ENCODE data around the gene TESK1. TPM values are rescaled to one million over a fixed set of nuclear protein-coding genes. Genes with fewer than 3 reads are reported as not detected.

The TESK1 gene
- total and polyA plus RNA-seq, 2 experiments from 2014 or later: 14.1 to 21.6 TPM

DNA sequence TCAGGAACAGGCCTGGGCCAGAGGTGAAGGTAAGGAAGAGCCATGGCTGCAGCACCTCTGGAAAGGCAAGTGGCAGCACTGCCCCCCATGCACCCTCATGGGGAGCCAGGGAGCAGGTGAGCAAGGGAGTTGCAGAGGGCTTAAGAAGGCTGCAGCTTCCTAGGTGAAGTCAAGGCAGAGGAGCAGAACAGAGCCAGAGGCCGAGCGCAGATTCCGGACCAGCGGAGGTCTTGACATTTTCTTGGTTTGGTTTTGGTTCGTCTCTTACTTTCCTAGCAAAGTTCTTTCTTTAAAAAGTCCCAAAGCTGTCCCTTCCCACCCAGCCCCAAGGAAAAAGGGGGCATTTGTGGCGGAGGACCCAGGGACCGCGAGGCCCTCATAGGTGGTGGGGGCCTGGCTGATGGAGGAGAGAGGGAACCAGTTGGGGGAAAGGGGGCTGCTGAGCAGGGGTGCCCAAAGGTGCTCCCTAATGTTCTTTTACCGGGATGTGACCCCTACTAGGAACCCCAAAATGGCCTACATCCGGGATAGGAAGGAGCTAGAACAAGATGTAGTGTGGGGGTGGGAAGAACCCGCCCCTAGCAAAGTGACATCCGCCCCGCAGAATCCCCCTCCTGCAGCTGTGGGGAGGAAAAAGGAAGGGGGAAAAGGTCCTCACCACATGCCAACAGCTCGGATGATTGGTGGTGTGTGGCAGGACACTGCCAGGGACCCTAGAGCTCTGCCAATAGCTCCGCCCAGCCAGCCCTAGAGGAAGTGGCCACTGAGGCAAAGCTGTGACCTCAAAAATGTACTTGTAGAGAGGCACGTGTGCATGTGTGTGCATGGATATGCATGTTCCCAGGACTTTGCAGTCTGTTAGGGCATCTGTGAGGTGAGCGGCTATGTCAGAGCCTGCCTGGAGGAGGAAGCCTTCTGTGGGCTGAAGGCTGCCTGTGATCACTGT is 14.1 kb downstream of the TESK1 start:
- no peak for DNase-seq
- Histone ChIP-seq H3K79me2 (ENCODE audit: insufficient read depth) (no peaks in the 10 kb centered on the region), H3K4me1 (ENCODE audit: insufficient read depth) (no peaks in the 10 kb centered on the region), H3K4me3 (no peak overlapping the region), H4K20me1 (ENCODE audit: insufficient read depth) (no peaks in the 10 kb centered on the region), H3K27me3 (replicated peaks; ENCODE audit: insufficient read depth) (no peaks in the 10 kb centered on the region), H3K9me2 (ENCODE audit: insufficient read depth) (no peaks in the 10 kb centered on the region), H3K9ac (no peak overlapping the region), H3F3A (ENCODE audit: insufficient read depth) (no peaks in the 10 kb centered on the region), H3K27ac (no peak overlapping the region), H2AFZ (no peak overlapping the region), H3K9me3 (ENCODE audit: low read depth) (no peaks in the 10 kb centered on the region), H3K4me2 (ENCODE audit: unreplicated experiment) (no peak overlapping the region), H3K36me3 (ENCODE audit: low read depth) (no peaks in the 10 kb centered on the region)
- in situ Hi-C loops (cut with MboI): loop anchor here (25.0 kb wide), 1 partner anchor 93 kb away; no protein-coding TSS in a partner anchor
- no peak for TF ChIP-seq EZH2 (IDR thresholded peaks at IDR 0.05; ENCODE audit: insufficient read depth, poor library complexity, severe bottlenecking)
- TF ChIP-seq EZH2phosphoT487 (IDR thresholded peaks at IDR 0.05; ENCODE audit: insufficient read depth, low read depth): no peak
- WGBS, 2 experiments (ENCODE audit: low coverage in 1 of 2, low lambda C conversion rate in 2 of 2, missing lambda C conversion rate in 2 of 2): 89 to 91% methylated on average over 16 to 17 of the region's 17 CpGs

DNA sequence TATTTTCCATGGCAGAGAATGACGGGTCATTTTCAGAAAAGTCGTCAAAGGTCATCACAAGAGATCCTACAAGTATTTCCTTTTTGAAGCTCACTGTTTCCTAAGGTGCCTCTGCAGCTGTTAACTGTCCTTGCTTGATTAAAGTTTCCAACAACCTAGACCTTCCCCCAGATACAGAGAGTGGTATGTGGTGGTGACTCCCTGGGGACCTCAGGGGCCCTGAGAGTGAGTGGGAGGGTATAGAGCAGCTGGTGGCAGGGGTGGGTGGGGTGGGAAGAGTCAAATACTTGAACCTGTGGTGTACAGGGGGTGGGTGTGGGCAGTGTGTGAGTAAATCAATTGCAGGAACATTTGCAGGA is 14.7 kb downstream of the TESK1 start:
- Histone ChIP-seq H3K79me2 (ENCODE audit: insufficient read depth) (no peaks in the 10 kb centered on the region), H3K4me3 (no peak overlapping the region), H3K27me3 (replicated peaks; ENCODE audit: insufficient read depth) (no peaks in the 10 kb centered on the region), H3K36me3 (ENCODE audit: low read depth) (no peaks in the 10 kb centered on the region), H3K4me2 (ENCODE audit: unreplicated experiment) (no peak overlapping the region), H2AFZ (no peak overlapping the region), H3K9ac (no peak overlapping the region), H3K9me3 (ENCODE audit: low read depth) (no peaks in the 10 kb centered on the region), H4K20me1 (ENCODE audit: insufficient read depth) (no peaks in the 10 kb centered on the region), H3K4me1 (ENCODE audit: insufficient read depth) (no peaks in the 10 kb centered on the region), H3F3A (ENCODE audit: insufficient read depth) (no peaks in the 10 kb centered on the region), H3K27ac (no peak overlapping the region), H3K9me2 (ENCODE audit: insufficient read depth) (no peaks in the 10 kb centered on the region)
- WGBS, 2 experiments (ENCODE audit: low coverage in 1 of 2, low lambda C conversion rate in 2 of 2, missing lambda C conversion rate in 2 of 2): 70 to 73% methylated on average over 2 of the region's 2 CpGs
- TF ChIP-seq EZH2 (IDR thresholded peaks at IDR 0.05; ENCODE audit: insufficient read depth, poor library complexity, severe bottlenecking) (no peak), EZH2phosphoT487 (IDR thresholded peaks at IDR 0.05; ENCODE audit: insufficient read depth, low read depth) (no peak)
- no peak for DNase-seq
- in situ Hi-C loops (cut with MboI): loop anchor here (25.0 kb wide), 1 partner anchor 93 kb away; no protein-coding TSS in a partner anchor

DNA sequence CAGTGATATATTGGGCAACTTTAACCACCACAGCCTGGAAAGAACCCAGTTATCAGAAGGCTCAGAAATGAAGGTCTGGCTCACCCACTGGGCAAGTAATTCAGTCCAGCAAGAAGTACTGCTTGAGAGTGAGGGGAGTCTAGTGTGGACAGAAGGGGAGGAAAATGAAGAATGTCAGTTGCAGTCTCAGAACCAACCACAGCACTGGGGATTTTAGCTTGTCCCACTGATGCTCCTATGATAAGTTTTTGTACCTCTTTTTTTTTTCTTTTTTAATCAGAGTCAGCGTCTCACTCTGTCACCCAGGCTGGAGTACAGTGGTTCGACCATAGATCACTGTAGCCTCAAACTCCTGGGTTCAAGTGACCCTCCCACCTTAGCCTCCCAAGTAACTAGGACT is 22.5 kb downstream of the TESK1 start:
- H3K36me3 ChIP-seq (ENCODE audit: low read depth): no peaks in the 10 kb centered on the region
- H3K9me2 ChIP-seq (ENCODE audit: insufficient read depth): no peaks in the 10 kb centered on the region
- no peak overlapping the region for H3K4me3 ChIP-seq
- H3K9ac ChIP-seq: no peak overlapping the region
- no peaks in the 10 kb centered on the region for H4K20me1 ChIP-seq (ENCODE audit: insufficient read depth)
- TF ChIP-seq EZH2 (IDR thresholded peaks at IDR 0.05; ENCODE audit: insufficient read depth, poor library complexity, severe bottlenecking) (no peak), EZH2phosphoT487 (IDR thresholded peaks at IDR 0.05; ENCODE audit: insufficient read depth, low read depth) (no peak)
- WGBS, 2 experiments (ENCODE audit: low coverage in 1 of 2, low lambda C conversion rate in 2 of 2, missing lambda C conversion rate in 2 of 2): 87 to 100% methylated on average over 2 of the region's 2 CpGs
- no peaks in the 10 kb centered on the region for H3K27me3 ChIP-seq (replicated peaks; ENCODE audit: insufficient read depth)
- no peak overlapping the region for H3K27ac ChIP-seq
- H3F3A ChIP-seq (ENCODE audit: insufficient read depth): no peaks in the 10 kb centered on the region
- in situ Hi-C loops (cut with MboI): no loop called here
- no peak overlapping the region for H2AFZ ChIP-seq
- no peaks in the 10 kb centered on the region for H3K9me3 ChIP-seq (ENCODE audit: low read depth)
- no peak for DNase-seq
- H3K79me2 ChIP-seq (ENCODE audit: insufficient read depth): no peaks in the 10 kb centered on the region
- H3K4me1 ChIP-seq (ENCODE audit: insufficient read depth): no peaks in the 10 kb centered on the region
- no peak overlapping the region for H3K4me2 ChIP-seq (ENCODE audit: unreplicated experiment)

DNA sequence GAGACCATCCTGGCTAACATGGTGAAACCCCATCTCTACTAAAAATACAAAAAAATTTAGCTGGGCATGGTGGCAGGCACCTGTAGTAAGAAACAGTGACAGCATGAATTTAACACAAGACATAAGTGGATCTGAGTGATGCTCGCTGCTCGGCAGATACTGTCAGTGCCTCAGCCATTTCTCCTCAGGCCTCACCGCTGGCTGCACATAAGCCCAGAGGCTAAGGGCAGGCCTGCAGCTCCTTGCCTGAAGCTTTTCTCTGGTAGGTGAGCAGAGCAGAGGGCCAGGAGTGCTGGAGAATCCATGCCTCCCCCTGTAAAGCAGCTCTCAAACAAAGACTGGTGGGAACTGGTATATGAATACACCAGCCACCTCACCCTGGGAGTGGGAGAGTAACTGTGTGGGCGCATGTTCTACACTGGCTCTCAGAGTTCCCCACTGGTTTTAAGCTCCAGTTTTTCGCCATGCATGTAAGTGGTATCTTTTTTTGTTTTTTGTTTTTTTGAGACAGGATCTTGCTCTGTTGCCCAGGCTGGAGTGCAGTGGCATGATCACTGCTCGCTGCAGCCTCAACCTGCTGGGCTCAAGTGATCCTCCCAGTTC is 23.4 kb downstream of the TESK1 start:
- no peaks in the 10 kb centered on the region for H3K9me3 ChIP-seq (ENCODE audit: low read depth)
- no peak overlapping the region for H3K4me3 ChIP-seq
- H3K27me3 ChIP-seq (replicated peaks; ENCODE audit: insufficient read depth): no peaks in the 10 kb centered on the region
- DNase-seq: no peak
- no peak overlapping the region for H3K9ac ChIP-seq
- WGBS, 2 experiments (ENCODE audit: low coverage in 1 of 2, low lambda C conversion rate in 2 of 2, missing lambda C conversion rate in 2 of 2): 83 to 90% methylated on average over 6 of the region's 6 CpGs
- H3K79me2 ChIP-seq (ENCODE audit: insufficient read depth): no peaks in the 10 kb centered on the region
- no peaks in the 10 kb centered on the region for H3K36me3 ChIP-seq (ENCODE audit: low read depth)
- H3K9me2 ChIP-seq (ENCODE audit: insufficient read depth): no peaks in the 10 kb centered on the region
- no peak overlapping the region for H3K27ac ChIP-seq
- H3K4me1 ChIP-seq (ENCODE audit: insufficient read depth): no peaks in the 10 kb centered on the region
- TF ChIP-seq EZH2phosphoT487 (IDR thresholded peaks at IDR 0.05; ENCODE audit: insufficient read depth, low read depth) (no peak), EZH2 (IDR thresholded peaks at IDR 0.05; ENCODE audit: insufficient read depth, poor library complexity, severe bottlenecking) (no peak)
- H3F3A ChIP-seq (ENCODE audit: insufficient read depth): no peaks in the 10 kb centered on the region
- no peak overlapping the region for H3K4me2 ChIP-seq (ENCODE audit: unreplicated experiment)
- in situ Hi-C loops (cut with MboI): no loop called here
- H4K20me1 ChIP-seq (ENCODE audit: insufficient read depth): no peaks in the 10 kb centered on the region
- H2AFZ ChIP-seq: no peak overlapping the region

Measured in GM23248 (cell line).